Activated T-cell treated with anti-CD3 and anti-CD28 coated beads, Interleukin-2, amount 50 U/mL, for 72 hours (primary cell): ENCODE results near the gene GGN. TPM values are rescaled to one million over a fixed set of nuclear protein-coding genes. Genes with fewer than 3 reads are reported as not detected.

Source experiments
- ATAC-seq, 2 donors: fragments of 150-1000 bp; cut with Tn5 transposase; replicated peaks in 1 of 2; 2 replicates each; pipeline ENCODE4 v1.10.0; 2021; ENCODE audit warnings: moderate library complexity in 2 of 2, mild to moderate bottlenecking in 1 of 2
- DNase-seq, 2 donors: peaks; one replicate each; pipeline ENCODE4 v3.0.0; 2021 to 2022; ENCODE audit warnings: mixed read lengths in 1 of 2
- H3K27ac Mint-ChIP-seq: one replicate; pipeline ENCODE4 v1.8.0; 2022; ENCODE audit warnings: mild to moderate bottlenecking, moderate library complexity, mixed read lengths
- H3K27me3 Mint-ChIP-seq: one replicate; pipeline ENCODE4 v1.8.0; 2022; ENCODE audit warnings: low read depth, mixed read lengths
- H3K36me3 Mint-ChIP-seq, 2 donors: one replicate each; pipeline ENCODE4 v1.8.0; 2022; ENCODE audit warnings: mixed read lengths in 2 of 2, mild to moderate bottlenecking in 1 of 2; ENCODE audit not compliant: insufficient read depth in 2 of 2
- H3K4me1 Mint-ChIP-seq: one replicate; pipeline ENCODE4 v1.8.0; 2022; ENCODE audit warnings: low read depth, mixed read lengths
- H3K4me3 Mint-ChIP-seq, 2 donors: one replicate each; pipeline ENCODE4 v1.8.0; 2022; ENCODE audit warnings: mild to moderate bottlenecking in 2 of 2, mixed read lengths in 2 of 2, moderate library complexity in 2 of 2
- H3K9me3 Mint-ChIP-seq, 2 donors: one replicate each; pipeline ENCODE4 v1.8.0; 2022; ENCODE audit warnings: mixed read lengths in 2 of 2
- total RNA-seq, 2 donors: library from RNA; stranded (reverse); gene quantifications; one replicate each; pipeline ENCODE4 v1.2.3, GENCODE V29; 2022

The GGN gene
- total RNA-seq, 2 donors from 2014 or later, result 0.43 to 1.4 TPM

GRCh38 chr19:38402967-38403674 is 15.3 kb upstream of the GGN start, which contains the start of gene FAM98C:
TSS of gene FAM98C (plus strand) at chr19:38403093. CDS start at chr19:38403154, 61 bp downstream.
- Mint-ChIP-seq H3K4me3 (peak within 1 kb of the TSS; percentile 84 to 96), H3K9me3 (no peaks in the 10 kb centered on the region), H3K27ac (peak within 1 kb of the TSS; percentile 57), H3K27me3 (peaks cover 15% of the 10 kb centered on the region), H3K4me1 (peaks cover 16% of the 10 kb centered on the region), H3K36me3 (peaks cover 0 to 12% of the 10 kb centered on the region in 2 donors)
- DNase-seq (peak; percentile 97 to 99), ATAC-seq (peak; percentile 97)

- Mint-ChIP-seq H3K27me3 (peaks cover 15% of the 10 kb centered on the region), H3K9me3 (no peaks in the 10 kb centered on the region), H3K27ac (no peak overlapping the region), H3K36me3 (peaks cover 0 to 10% of the 10 kb centered on the region in 2 donors), H3K4me3 (peak overlapping the region; percentile 84 to 96), H3K4me1 (peaks cover 16% of the 10 kb centered on the region)
- ATAC-seq, result peak; percentile 1 to 2
- DNase-seq, result no peak
Observed at GRCh38 chr19:38402623-38402966, 14.8 kb upstream of the GGN start.

GRCh38 chr19:38401148-38401547 is 13.3 kb upstream of the GGN start:
- Mint-ChIP-seq H3K9me3 (no peaks in the 10 kb centered on the region), H3K27me3 (peaks cover 15% of the 10 kb centered on the region), H3K36me3 (peaks cover 0 to 5% of the 10 kb centered on the region in 2 donors), H3K4me3 (no peak overlapping the region), H3K4me1 (peaks cover 26% of the 10 kb centered on the region), H3K27ac (no peak overlapping the region)
- no peak for DNase-seq
- no peak for ATAC-seq

- H3K9me3 Mint-ChIP-seq, result no peaks in the 10 kb centered on the region
- no peak overlapping the region for H3K4me3 Mint-ChIP-seq
- ATAC-seq, result no peak
- H3K27me3 Mint-ChIP-seq, result peaks cover 15% of the 10 kb centered on the region
- no peak overlapping the region for H3K27ac Mint-ChIP-seq
- H3K36me3 Mint-ChIP-seq, result peaks cover 0 to 4% of the 10 kb centered on the region in 2 donors
- H3K4me1 Mint-ChIP-seq, result peaks cover 24% of the 10 kb centered on the region
- DNase-seq, result no peak
Observed at GRCh38 chr19:38400361-38400760, 12.5 kb upstream of the GGN start.

GRCh38 chr19:38399537-38399936 is 11.7 kb upstream of the GGN start:
- peaks cover 15% of the 10 kb centered on the region for H3K27me3 Mint-ChIP-seq
- no peak overlapping the region for H3K4me3 Mint-ChIP-seq
- H3K4me1 Mint-ChIP-seq, result peaks cover 23% of the 10 kb centered on the region
- no peak for ATAC-seq
- no peak overlapping the region for H3K27ac Mint-ChIP-seq
- H3K9me3 Mint-ChIP-seq, result no peaks in the 10 kb centered on the region
- H3K36me3 Mint-ChIP-seq, result peaks cover 0 to 1% of the 10 kb centered on the region in 2 donors
- DNase-seq, result no peak

GRCh38 chr19:38399081-38399480 is 11.2 kb upstream of the GGN start:
- no peaks in the 10 kb centered on the region for H3K9me3 Mint-ChIP-seq
- no peak overlapping the region for H3K4me3 Mint-ChIP-seq

GRCh38 chr19:38395381-38396114 is 7.7 kb upstream of the GGN start:
- Mint-ChIP-seq H3K9me3 (no peaks in the 10 kb centered on the region), H3K36me3 (no peaks in the 10 kb centered on the region), H3K27me3 (peaks cover 35% of the 10 kb centered on the region), H3K4me3 (peak overlapping the region; percentile 78 to 90), H3K4me1 (peaks cover 31% of the 10 kb centered on the region), H3K27ac (no peak overlapping the region)
- ATAC-seq (peak; percentile 77 to 84), DNase-seq (peak; percentile 53 to 66)

More at GRCh38 chr19:38399081-38399480, 11.2 kb upstream of the GGN start:
- H3K27ac Mint-ChIP-seq, result no peak overlapping the region
- DNase-seq, result no peak
- H3K27me3 Mint-ChIP-seq, result peaks cover 17% of the 10 kb centered on the region
- H3K36me3 Mint-ChIP-seq, result peaks cover 0 to 1% of the 10 kb centered on the region in 2 donors
- peaks cover 23% of the 10 kb centered on the region for H3K4me1 Mint-ChIP-seq
- ATAC-seq, result no peak

- no peak overlapping the region for H3K27ac Mint-ChIP-seq
- ATAC-seq, result peak; percentile 81
- H3K36me3 Mint-ChIP-seq, result no peaks in the 10 kb centered on the region
- peaks cover 32% of the 10 kb centered on the region for H3K27me3 Mint-ChIP-seq
- H3K4me1 Mint-ChIP-seq, result peaks cover 36% of the 10 kb centered on the region
- H3K9me3 Mint-ChIP-seq, result no peaks in the 10 kb centered on the region
- peak overlapping the region; percentile 78 to 90 for H3K4me3 Mint-ChIP-seq
- peak; percentile 86 to 90 for DNase-seq
Observed at GRCh38 chr19:38394488-38394887, 6.7 kb upstream of the GGN start.

GRCh38 chr19:38392707-38393308 is 5.0 kb upstream of the GGN start:
- Mint-ChIP-seq H3K4me3 (no peak overlapping the region), H3K4me1 (peaks cover 41% of the 10 kb centered on the region), H3K27me3 (peaks cover 29% of the 10 kb centered on the region), H3K27ac (no peak overlapping the region), H3K36me3 (no peaks in the 10 kb centered on the region), H3K9me3 (no peaks in the 10 kb centered on the region)
- ATAC-seq, result no peak
- no peak for DNase-seq

- Mint-ChIP-seq H3K4me3 (no peak overlapping the region), H3K27me3 (peaks cover 29% of the 10 kb centered on the region)
- ATAC-seq, result no peak
Observed at GRCh38 chr19:38391911-38392464, 4.2 kb upstream of the GGN start.

GRCh38 chr19:38389957-38390924 is 2.4 kb upstream of the GGN start:
- peaks cover 39% of the 10 kb centered on the region for H3K4me1 Mint-ChIP-seq
- H3K4me3 Mint-ChIP-seq, result peak overlapping the region; percentile 55 to 76
- H3K27me3 Mint-ChIP-seq, result peaks cover 29% of the 10 kb centered on the region
- no peaks in the 10 kb centered on the region for H3K9me3 Mint-ChIP-seq
- no peaks in the 10 kb centered on the region for H3K36me3 Mint-ChIP-seq
- no peak for ATAC-seq
- DNase-seq, result no peak
- H3K27ac Mint-ChIP-seq, result peak overlapping the region; percentile 3

More at GRCh38 chr19:38391911-38392464, 4.2 kb upstream of the GGN start:
- H3K36me3 Mint-ChIP-seq, result no peaks in the 10 kb centered on the region
- DNase-seq, result no peak
- no peak overlapping the region for H3K27ac Mint-ChIP-seq
- peaks cover 47% of the 10 kb centered on the region for H3K4me1 Mint-ChIP-seq
- no peaks in the 10 kb centered on the region for H3K9me3 Mint-ChIP-seq
